HG02884 (cell line): Measurements from ENCODE around the gene CCDC85C.

Experiments used
- ATAC-seq: cut with Tn5 transposase; IDR thresholded peaks from one replicate; pipeline ENCODE4 v1.9.1; 2021; ENCODE audit warnings: mild to moderate bottlenecking, moderate library complexity; ENCODE audit not compliant: unreplicated experiment

The CCDC85C gene

GRCh38 chr14:99542566-99542965, 61.4 kb downstream of the CCDC85C start:
- ATAC-seq: no peak

- ATAC-seq: no peak
Measured at GRCh38 chr14:99541677-99542470, 62.1 kb downstream of the CCDC85C start.

GRCh38 chr14:99541211-99541610, 62.8 kb downstream of the CCDC85C start:
- no peak for ATAC-seq

GRCh38 chr14:99540196-99541032, 63.6 kb downstream of the CCDC85C start:
- ATAC-seq: no peak

GRCh38 chr14:99539491-99539890, 64.5 kb downstream of the CCDC85C start:
- ATAC-seq: no peak

GRCh38 chr14:99538733-99539132, 65.3 kb downstream of the CCDC85C start:
- no peak for ATAC-seq

GRCh38 chr14:99538275-99538674, 65.7 kb downstream of the CCDC85C start:
- ATAC-seq: no peak

- no peak for ATAC-seq
Measured at GRCh38 chr14:99537399-99537798, 66.6 kb downstream of the CCDC85C start.

- ATAC-seq: no peak
Measured at GRCh38 chr14:99535908-99536778, 67.9 kb downstream of the CCDC85C start.

- ATAC-seq: no peak
Measured at GRCh38 chr14:99535448-99535847, 68.6 kb downstream of the CCDC85C start.

GRCh38 chr14:99534863-99535262, 69.1 kb downstream of the CCDC85C start:
- ATAC-seq: no peak

GRCh38 chr14:99534333-99534732, 69.7 kb downstream of the CCDC85C start:
- ATAC-seq: no peak

- no peak for ATAC-seq
Measured at GRCh38 chr14:99532310-99532709, 71.7 kb downstream of the CCDC85C start.

GRCh38 chr14:99531251-99532096, 72.5 kb downstream of the CCDC85C start:
- ATAC-seq: no peak

- ATAC-seq: no peak
Measured at GRCh38 chr14:99530407-99531155, 73.4 kb downstream of the CCDC85C start.

GRCh38 chr14:99529899-99530298, 74.1 kb downstream of the CCDC85C start:
- ATAC-seq: no peak

GRCh38 chr14:99527427-99528076, 76.5 kb downstream of the CCDC85C start:
- no peak for ATAC-seq

GRCh38 chr14:99527026-99527425, 77.0 kb downstream of the CCDC85C start:
- ATAC-seq: no peak

- ATAC-seq: no peak
Measured at GRCh38 chr14:99525699-99526080, 78.3 kb downstream of the CCDC85C start.
